DOHH2 (cell line): ENCODE data around the gene CCDC106.

Experiments used
- H3F3A ChIP-seq: fragments of 200-600 bp; sonication (generic), shearing (Covaris generic); 2 replicates; pipeline ENCODE4 v1.6.0; 2016; ENCODE audit warnings: antibody characterized with exemption, mild to moderate bottlenecking; ENCODE audit not compliant: control insufficient read depth, insufficient read depth
- H3K27ac ChIP-seq: fragments of 200-600 bp; sonication (generic); 2 replicates; pipeline ENCODE4 v1.5.1; 2014; ENCODE audit warnings: low read depth, mild to moderate bottlenecking, low read length, moderate library complexity
- H3K27me3 ChIP-seq: fragments of 200-600 bp; sonication (generic); 2 replicates; pipeline ENCODE4 v1.6.1; 2014; ENCODE audit warnings: mild to moderate bottlenecking, low read length, mixed read lengths; ENCODE audit not compliant: control insufficient read depth
- H3K36me3 ChIP-seq: fragments of 200-600 bp; sonication (generic); 2 replicates; pipeline ENCODE4 v1.6.1; 2014; ENCODE audit warnings: mild to moderate bottlenecking, low read length, moderate library complexity, mixed read lengths; ENCODE audit not compliant: control insufficient read depth
- H3K4me1 ChIP-seq: fragments of 200-600 bp; sonication (generic); 2 replicates; pipeline ENCODE4 v1.6.1; 2014; ENCODE audit warnings: mild to moderate bottlenecking, low read length, mixed read lengths; ENCODE audit not compliant: control insufficient read depth
- H3K4me2 ChIP-seq: fragments of 200-600 bp; sonication (generic); 2 replicates; pipeline ENCODE4 v1.6.0; 2014; ENCODE audit warnings: mild to moderate bottlenecking, low read length, moderate library complexity
- H3K4me3 ChIP-seq: fragments of 200-600 bp; sonication (generic); 2 replicates; pipeline ENCODE4 v1.5.1; 2014; ENCODE audit warnings: mild to moderate bottlenecking, low read length, mixed read lengths
- H3K79me2 ChIP-seq: fragments of 200-600 bp; sonication (generic); 2 replicates; pipeline ENCODE4 v1.6.1; 2014; ENCODE audit warnings: mild to moderate bottlenecking, low read length, mixed read lengths; ENCODE audit not compliant: control insufficient read depth
- H3K9me2 ChIP-seq: fragments of 200-600 bp; sonication (generic); replicated peaks from 2 replicates; pipeline ENCODE4 v1.6.1; 2014; ENCODE audit warnings: mild to moderate bottlenecking, low read length, mixed read lengths; ENCODE audit not compliant: control insufficient read depth
- H3K9me3 ChIP-seq: fragments of 200-600 bp; sonication (generic); 2 replicates; pipeline ENCODE4 v1.6.1; 2014; ENCODE audit warnings: antibody characterized with exemption, low read length, mixed read lengths; ENCODE audit not compliant: control insufficient read depth, insufficient read depth
- H4K20me1 ChIP-seq: fragments of 200-600 bp; sonication (generic); 2 replicates; pipeline ENCODE4 v1.6.0; 2014; ENCODE audit warnings: low read depth, mild to moderate bottlenecking, antibody characterized with exemption, low read length, moderate library complexity; ENCODE audit not compliant: control insufficient read depth, insufficient read depth
- CTCF ChIP-seq: fragments of 200-600 bp; sonication (generic); IDR thresholded peaks from one replicate; pipeline ENCODE4 v1.5.1; 2014; ENCODE audit warnings: antibody characterized with exemption, mild to moderate bottlenecking, low read depth, low read length; ENCODE audit not compliant: poor library complexity, severe bottlenecking
- EZH2phosphoT487 ChIP-seq: fragments of 200-600 bp; sonication (generic); IDR thresholded peaks from 2 replicates; pipeline ENCODE4 v1.6.1; 2017; ENCODE audit warnings: borderline replicate concordance, mild to moderate bottlenecking, antibody characterized with exemption, low read length, moderate library complexity, mixed read lengths

The CCDC106 gene

GRCh38 chr19:55667511-55667910, 19.5 kb downstream of the CCDC106 start:
- Histone ChIP-seq H3K36me3 (peaks cover 96% of the 10 kb centered on the region), H4K20me1 (peaks cover 33% of the 10 kb centered on the region), H3F3A (peaks cover 14% of the 10 kb centered on the region), H3K79me2 (peaks cover 98% of the 10 kb centered on the region), H3K27me3 (no peaks in the 10 kb centered on the region), H3K4me1 (peaks cover 23% of the 10 kb centered on the region), H3K9me3 (no peaks in the 10 kb centered on the region), H3K27ac (no peak overlapping the region), H3K9me2 (no peaks in the 10 kb centered on the region), H3K4me3 (no peak overlapping the region), H3K4me2 (no peak overlapping the region)
- no peak for TF ChIP-seq CTCF
- no peak for TF ChIP-seq EZH2phosphoT487

- Histone ChIP-seq H4K20me1 (peaks cover 33% of the 10 kb centered on the region), H3K4me2 (no peak overlapping the region), H3K9me2 (no peaks in the 10 kb centered on the region)
Observed at GRCh38 chr19:55667958-55668357, 19.9 kb downstream of the CCDC106 start.

GRCh38 chr19:55668603-55669348, 20.8 kb downstream of the CCDC106 start:
- H3K36me3 ChIP-seq, result peaks cover 89% of the 10 kb centered on the region

More at GRCh38 chr19:55667958-55668357, 19.9 kb downstream of the CCDC106 start:
- Histone ChIP-seq H3K4me3 (no peak overlapping the region), H3K27me3 (no peaks in the 10 kb centered on the region), H3F3A (peaks cover 19% of the 10 kb centered on the region), H3K27ac (no peak overlapping the region), H3K79me2 (peaks cover 98% of the 10 kb centered on the region), H3K4me1 (peaks cover 23% of the 10 kb centered on the region), H3K9me3 (no peaks in the 10 kb centered on the region), H3K36me3 (peaks cover 91% of the 10 kb centered on the region)
- TF ChIP-seq EZH2phosphoT487 (no peak), CTCF (no peak)

More at GRCh38 chr19:55668603-55669348, 20.8 kb downstream of the CCDC106 start:
- Histone ChIP-seq H3K4me1 (peaks cover 28% of the 10 kb centered on the region), H3K4me3 (no peak overlapping the region), H3K4me2 (no peak overlapping the region), H3K27ac (no peak overlapping the region), H3K9me3 (no peaks in the 10 kb centered on the region), H3K27me3 (no peaks in the 10 kb centered on the region), H3K79me2 (peaks cover 98% of the 10 kb centered on the region), H3F3A (peaks cover 27% of the 10 kb centered on the region), H4K20me1 (peaks cover 29% of the 10 kb centered on the region), H3K9me2 (no peaks in the 10 kb centered on the region)
- TF ChIP-seq EZH2phosphoT487 (no peak), CTCF (no peak)
